ENCODE measurements around the gene NPTX1. TPM values are rescaled to one million over a fixed set of nuclear protein-coding genes. Genes with fewer than 3 reads are reported as not detected.

The NPTX1 gene

Small RNA genes within 50 kb of the gene (microRNA-seq; reads per million reads assigned to microRNA genes)
- gene MIR4730: not detected
